Measurements from ENCODE around the gene APOLD1. TPM values are rescaled to one million over a fixed set of nuclear protein-coding genes. Genes with fewer than 3 reads are reported as not detected.
A peak's percentile ranks its signal among the peaks of the same experiment; 100 is the strongest.

APOLD1 gene
- total and polyA plus RNA-seq, 2 of the 4 experiments (the other 2 are of a cell fraction) = 2.3 to 4.5 TPM

- TF ChIP-seq USF2 (IDR thresholded peaks at IDR 0.05; ENCODE audit: low read depth, low read length) = no peak
- TF ChIP-seq MAZ (IDR thresholded peaks at IDR 0.05; ENCODE audit: borderline replicate concordance, low read depth, low read length) = peak; percentile 40; the same call in 1 of the 2 replicates
- TF ChIP-seq MAFK (IDR thresholded peaks at IDR 0.05; ENCODE audit: low read depth, low read length) = no peak
These were observed 28.0 kb downstream of the APOLD1 start, which contains the start of gene DDX47 (continued) for GRCh38 chr12:12813120-12814101.

Measured in IMR-90 (cell line).